Measurements from ENCODE around the gene PCNT. TPM values are rescaled to one million over a fixed set of nuclear protein-coding genes. Genes with fewer than 3 reads are reported as not detected.
"Not testable (repeated sequence)": the region's sequence is repeated elsewhere in the genome, so short reads cannot be mapped to it uniquely, and the experiment has no call there.

Gene PCNT
- total RNA-seq, 2 donors from 2014 or later: 15.1 to 32.5 TPM

DNA sequence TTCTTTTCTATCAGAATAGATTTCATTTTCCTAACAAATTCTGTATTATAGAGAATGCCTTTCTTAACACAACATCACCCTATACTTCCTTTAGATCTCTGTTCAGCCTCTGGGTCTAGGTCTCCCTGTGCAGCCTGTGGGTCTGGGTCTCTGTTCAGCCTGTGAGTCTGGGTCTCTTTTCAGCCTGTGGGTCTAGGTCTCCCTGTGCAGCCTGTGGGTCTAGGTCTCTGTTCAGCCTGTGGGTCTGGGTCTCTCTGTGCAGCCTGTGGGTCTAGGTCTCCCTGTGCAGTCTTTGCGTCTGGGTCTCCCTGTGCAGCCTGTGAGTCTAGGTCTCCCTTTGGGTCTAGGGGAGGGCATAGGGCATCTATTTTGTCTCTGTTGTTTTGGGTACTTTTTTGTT lies 75.2 kb downstream of the PCNT start:
- H3K36me3 ChIP-seq: peaks cover 8% of the 10 kb centered on the region
- no peak for TF ChIP-seq CTCF (IDR thresholded peaks at IDR 0.05)
- no peak overlapping the region for H3K4me3 ChIP-seq
- H3K4me1 ChIP-seq: no peaks in the 10 kb centered on the region
- H3K27me3 ChIP-seq: no peaks in the 10 kb centered on the region
- no peak for DNase-seq
- no peaks in the 10 kb centered on the region for H3K9me3 ChIP-seq
- no peak overlapping the region for H3K27ac ChIP-seq
- H3K9ac ChIP-seq (ENCODE audit: low read depth in 2 of 2, low read length in 2 of 2): no peak overlapping the region
- intact Hi-C loops (cut with DNase I): no loop called here

DNA sequence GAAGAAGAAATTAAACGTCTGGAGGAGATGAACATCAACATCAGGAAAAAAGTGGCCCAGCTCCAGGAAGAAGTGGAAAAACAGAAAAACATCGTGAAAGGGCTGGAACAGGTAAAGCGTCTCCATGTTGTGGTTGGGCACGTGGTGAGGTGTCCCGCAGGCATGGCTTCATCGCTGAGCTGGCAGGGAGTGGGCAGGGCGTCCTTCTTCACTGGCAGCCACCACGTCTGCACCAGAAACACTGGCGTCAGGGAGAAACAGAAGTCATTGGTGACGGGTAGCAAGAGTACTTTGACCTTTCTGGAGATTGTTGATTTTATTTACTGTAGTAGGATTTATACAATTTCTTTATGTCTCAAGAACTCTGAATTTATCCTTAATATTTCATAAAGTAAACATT lies 75.7 kb downstream of the PCNT start:
- intact Hi-C loops (cut with DNase I): no loop called here
- TF ChIP-seq CTCF (IDR thresholded peaks at IDR 0.05): no peak
- Histone ChIP-seq H3K4me3 (no peak overlapping the region), H3K9me3 (no peaks in the 10 kb centered on the region), H3K9ac (ENCODE audit: low read depth in 2 of 2, low read length in 2 of 2) (no peak overlapping the region), H3K27ac (no peak overlapping the region), H3K4me1 (no peaks in the 10 kb centered on the region), H3K36me3 (peaks cover 8% of the 10 kb centered on the region), H3K27me3 (no peaks in the 10 kb centered on the region)
- no peak for DNase-seq

GRCh38 chr21:46401186-46401910 lies 77.4 kb downstream of the PCNT start:
- DNase-seq: no peak
- Histone ChIP-seq H3K27ac (no peak overlapping the region), H3K9ac (ENCODE audit: low read depth in 2 of 2, low read length in 2 of 2) (no peak overlapping the region), H3K27me3 (no peaks in the 10 kb centered on the region), H3K9me3 (no peaks in the 10 kb centered on the region), H3K4me1 (no peaks in the 10 kb centered on the region), H3K4me3 (no peak overlapping the region), H3K36me3 (peaks cover 8% of the 10 kb centered on the region)
- intact Hi-C loops (cut with DNase I): no loop called here
- TF ChIP-seq CTCF (IDR thresholded peaks at IDR 0.05): no peak

DNA sequence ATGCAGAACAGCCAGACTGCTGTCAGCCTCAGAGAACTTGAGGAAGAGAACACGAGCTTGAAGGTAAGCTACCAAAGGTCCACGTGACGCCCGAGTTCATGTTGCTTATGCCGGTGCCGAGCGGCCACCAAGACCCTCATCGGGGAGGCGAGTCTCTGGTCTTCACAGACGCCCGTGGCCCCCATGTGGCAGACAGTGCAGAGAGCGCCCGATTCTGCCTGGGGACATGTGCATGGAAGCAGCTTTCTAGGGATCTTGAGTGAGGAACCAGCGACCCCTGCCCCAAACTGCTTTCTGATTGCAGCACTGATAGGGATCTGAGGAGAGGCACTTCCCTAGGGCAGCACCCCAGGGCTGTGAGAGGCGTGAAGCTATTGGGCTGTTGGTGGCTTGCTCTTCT lies 78.5 kb downstream of the PCNT start:
- Histone ChIP-seq H3K9me3 (no peaks in the 10 kb centered on the region), H3K36me3 (peaks cover 3% of the 10 kb centered on the region), H3K9ac (ENCODE audit: low read depth in 2 of 2, low read length in 2 of 2) (no peak overlapping the region), H3K4me1 (no peaks in the 10 kb centered on the region), H3K27me3 (no peaks in the 10 kb centered on the region), H3K27ac (no peak overlapping the region), H3K4me3 (no peak overlapping the region)
- TF ChIP-seq CTCF (IDR thresholded peaks at IDR 0.05): no peak
- intact Hi-C loops (cut with DNase I): no loop called here
- DNase-seq: no peak

- H3K4me1 ChIP-seq; H3K27ac ChIP-seq; H3K9ac ChIP-seq (ENCODE audit: low read depth in 2 of 2, low read length in 2 of 2); intact Hi-C loops (cut with DNase I); H3K9me3 ChIP-seq; DNase-seq; H3K27me3 ChIP-seq; H3K36me3 ChIP-seq; H3K4me3 ChIP-seq: not testable (repeated sequence)
These were observed 79.4 kb downstream of the PCNT start for GRCh38 chr21:46403234-46403811.

- no peaks in the 10 kb centered on the region for H3K9me3 ChIP-seq
- no peak overlapping the region for H3K4me3 ChIP-seq
- no peaks in the 10 kb centered on the region for H3K36me3 ChIP-seq
- H3K27me3 ChIP-seq: no peaks in the 10 kb centered on the region
- H3K9ac ChIP-seq (ENCODE audit: low read depth in 2 of 2, low read length in 2 of 2): no peak overlapping the region
- DNase-seq: no peak
- H3K4me1 ChIP-seq: no peaks in the 10 kb centered on the region
- H3K27ac ChIP-seq: no peak overlapping the region
- intact Hi-C loops (cut with DNase I): no loop called here
- TF ChIP-seq CTCF (IDR thresholded peaks at IDR 0.05): no peak
These were observed 80.3 kb downstream of the PCNT start for GRCh38 chr21:46404306-46404705.
